Keratinocyte (primary cell): ENCODE measurements around the gene HSP90AA1.

Experiments used
- CTCF ChIP-seq, 3 experiments: IDR thresholded peaks in 1 of 3; conservative IDR thresholded peaks in 1 of 3; optimal IDR thresholded peaks in 1 of 3; 2 replicates in 2 of 3; 3 replicates in 1 of 3; pipeline versions ENCODE3 to v1.5.1; 2011; ENCODE audit warnings: low read length in 3 of 3, mild to moderate bottlenecking in 3 of 3, moderate library complexity in 2 of 3, control low read depth in 1 of 3, inconsistent platforms in 1 of 3; ENCODE audit not compliant: insufficient read depth in 2 of 3; ENCODE audit errors: extremely low read depth in 1 of 3
- EZH2 ChIP-seq: IDR thresholded peaks from one replicate; pipeline ENCODE4 v1.6.1; 2012; ENCODE audit warnings: inconsistent platforms, mild to moderate bottlenecking, low read length, moderate library complexity

GRCh38 chr14:102124419-102124818 is 37.6 kb upstream of the HSP90AA1 start:
- TF ChIP-seq EZH2 (no peak), CTCF (optimal IDR thresholded peaks at IDR 0.05 in 1 of 3, IDR thresholded peaks at IDR 0.05 in 1 of 3, conservative IDR thresholded peaks at IDR 0.05 in 1 of 3; ENCODE audit: extremely low read depth in 1 of 3, insufficient read depth in 2 of 3, low read length in 3 of 3) (no peak)
